ENCODE data around the gene S100A4.
A peak's percentile ranks its signal among the peaks of the same experiment; 100 is the strongest.

The S100A4 gene

DNA sequence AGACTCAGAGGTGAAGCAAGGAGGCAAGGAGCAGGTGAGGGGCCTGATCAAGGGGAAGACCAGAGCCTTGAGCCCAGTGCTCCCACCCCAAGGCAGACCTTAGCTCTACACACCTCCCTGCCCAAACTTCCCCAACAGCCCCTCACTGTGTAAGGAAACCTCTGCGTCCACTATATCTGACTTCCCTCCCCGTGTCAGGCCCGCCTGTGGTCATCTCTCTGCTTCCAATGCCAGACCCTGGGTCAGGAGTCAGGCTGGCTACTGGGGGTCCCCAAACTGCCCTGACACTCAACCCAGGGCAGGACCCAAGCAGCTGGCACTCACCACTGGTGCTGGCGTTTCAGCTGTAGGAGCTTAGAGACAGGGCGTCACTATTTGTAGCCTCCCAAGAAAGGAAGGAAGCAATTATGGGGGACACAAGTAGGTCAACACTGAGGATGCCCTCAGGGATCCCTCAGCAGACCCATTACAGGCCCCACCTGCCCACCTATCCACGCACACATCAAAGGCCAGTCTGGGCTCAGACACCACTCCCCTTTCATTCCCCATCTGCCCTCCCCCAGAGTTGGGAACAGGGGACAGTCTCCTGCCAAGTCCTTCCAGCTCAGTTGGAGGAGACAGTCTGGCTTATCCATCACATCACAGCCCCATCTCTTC lies 4.3 kb upstream of the S100A4 start:
- H3K27ac ChIP-seq: no peak overlapping the region

DNA sequence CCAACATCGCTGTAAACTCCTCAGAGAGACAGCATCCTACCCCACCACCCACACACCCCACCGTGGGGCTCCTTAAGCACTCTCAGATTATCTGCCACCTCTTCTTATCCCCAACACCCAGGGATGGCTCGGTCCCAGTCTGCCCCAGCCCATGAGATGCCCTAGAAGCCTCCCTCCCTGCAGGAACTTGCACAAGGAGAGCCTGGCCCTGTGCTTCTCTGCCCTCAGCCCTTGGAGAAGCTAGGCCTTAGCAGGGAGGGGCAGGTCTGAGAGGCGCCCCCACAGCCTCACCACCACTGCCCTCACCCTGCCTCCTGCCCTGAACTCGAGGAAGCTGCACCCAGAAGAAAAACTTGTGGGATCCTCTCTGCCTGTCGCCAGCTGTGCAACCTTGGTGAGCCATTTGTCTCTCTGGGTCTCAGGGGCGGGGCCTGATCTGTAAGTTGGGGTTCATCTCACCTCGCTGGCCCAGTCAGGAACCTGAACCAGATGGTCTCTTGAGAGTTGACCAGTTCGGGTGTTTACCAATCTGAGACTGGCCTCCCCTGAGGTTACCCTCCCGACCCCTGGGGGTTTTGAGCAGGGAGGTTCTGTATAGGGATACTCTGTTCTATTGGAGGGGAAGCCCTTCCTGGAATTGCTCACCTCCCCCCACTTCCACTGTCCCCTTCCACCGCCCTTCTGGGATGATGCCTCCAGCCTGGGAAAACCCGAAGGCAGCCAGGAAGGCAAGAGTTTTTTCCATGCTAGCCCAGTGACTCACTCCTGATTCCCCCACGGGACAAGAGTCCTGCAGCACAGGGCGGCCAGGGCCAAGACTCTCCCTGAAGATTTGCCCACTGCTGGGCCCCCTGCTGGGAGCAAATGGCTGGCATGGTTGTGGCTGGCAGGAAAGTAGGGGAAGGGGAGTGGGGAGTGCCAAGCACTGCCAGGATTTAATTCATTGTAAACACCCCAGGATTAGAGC lies 3.4 kb upstream of the S100A4 start, which contains the start of gene S100A3:
Gene S100A3 (minus strand): TSS at position 537 of the 967 bp plus-strand sequence. CDS start 773 bp downstream, outside the sequence.
- TF ChIP-seq, protein P1, sequence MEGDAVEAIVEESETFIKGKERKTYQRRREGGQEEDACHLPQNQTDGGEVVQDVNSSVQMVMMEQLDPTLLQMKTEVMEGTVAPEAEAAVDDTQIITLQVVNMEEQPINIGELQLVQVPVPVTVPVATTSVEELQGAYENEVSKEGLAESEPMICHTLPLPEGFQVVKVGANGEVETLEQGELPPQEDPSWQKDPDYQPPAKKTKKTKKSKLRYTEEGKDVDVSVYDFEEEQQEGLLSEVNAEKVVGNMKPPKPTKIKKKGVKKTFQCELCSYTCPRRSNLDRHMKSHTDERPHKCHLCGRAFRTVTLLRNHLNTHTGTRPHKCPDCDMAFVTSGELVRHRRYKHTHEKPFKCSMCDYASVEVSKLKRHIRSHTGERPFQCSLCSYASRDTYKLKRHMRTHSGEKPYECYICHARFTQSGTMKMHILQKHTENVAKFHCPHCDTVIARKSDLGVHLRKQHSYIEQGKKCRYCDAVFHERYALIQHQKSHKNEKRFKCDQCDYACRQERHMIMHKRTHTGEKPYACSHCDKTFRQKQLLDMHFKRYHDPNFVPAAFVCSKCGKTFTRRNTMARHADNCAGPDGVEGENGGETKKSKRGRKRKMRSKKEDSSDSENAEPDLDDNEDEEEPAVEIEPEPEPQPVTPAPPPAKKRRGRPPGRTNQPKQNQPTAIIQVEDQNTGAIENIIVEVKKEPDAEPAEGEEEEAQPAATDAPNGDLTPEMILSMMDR (IDR thresholded peaks at IDR 0.05): no peak
- no peak for TF ChIP-seq ZFX (IDR thresholded peaks at IDR 0.05; ENCODE audit: borderline replicate concordance)
- no peak within 1 kb of the TSS for H3K27ac ChIP-seq

More for the DNA sequence above, 4.3 kb upstream of the S100A4 start:
- TF ChIP-seq, protein P1 (IDR thresholded peaks at IDR 0.05): no peak
- no peak for TF ChIP-seq ZFX (IDR thresholded peaks at IDR 0.05; ENCODE audit: borderline replicate concordance)

DNA sequence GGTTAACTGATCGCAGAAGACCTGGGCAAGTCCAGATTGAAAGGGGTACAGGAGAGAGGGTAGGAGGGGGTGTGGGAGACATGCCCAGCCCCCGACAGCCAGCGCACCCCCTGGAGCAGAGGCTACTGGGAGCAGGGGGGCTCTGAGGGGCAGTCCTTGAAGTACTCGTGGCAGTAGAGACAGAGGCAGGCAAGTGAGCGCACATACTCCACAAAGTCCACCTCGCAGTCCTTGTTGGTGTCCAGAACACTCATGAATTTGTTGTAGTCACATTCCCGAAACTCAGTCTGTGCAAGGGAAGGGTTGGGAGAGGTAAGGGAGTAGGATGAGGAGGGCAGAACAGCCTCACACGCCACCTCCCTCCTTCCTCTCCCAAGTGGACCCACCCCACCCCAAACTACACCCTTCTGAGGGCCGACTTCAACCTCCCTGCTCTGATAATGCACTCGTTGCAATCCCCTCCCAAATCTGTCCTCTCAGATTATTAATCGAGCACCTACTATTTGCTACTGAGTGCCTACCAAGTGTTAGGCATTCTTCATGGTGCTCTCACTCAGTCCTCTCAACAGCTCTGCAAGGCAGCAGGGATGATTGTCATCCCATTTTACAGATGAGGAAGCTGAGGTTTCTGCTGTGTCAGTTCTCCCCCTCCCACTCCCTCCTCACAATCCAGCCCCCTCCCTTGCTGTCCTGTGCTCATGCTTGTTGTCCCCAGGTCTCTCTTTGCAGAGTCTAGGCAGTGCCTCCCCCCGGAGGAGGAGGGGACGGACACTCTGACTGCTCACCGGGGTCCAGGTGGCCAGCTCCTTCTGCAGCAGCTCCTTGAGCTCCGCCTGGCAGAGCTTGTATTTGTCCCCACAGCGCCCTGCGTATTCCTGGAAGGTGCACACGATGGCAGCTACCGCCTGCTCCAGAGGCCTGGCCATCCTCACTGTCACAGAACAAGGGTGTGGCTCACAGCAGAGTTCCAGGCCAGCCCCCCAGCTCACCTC lies 2.2 kb upstream of the S100A4 start:
- H3K27ac ChIP-seq: no peak overlapping the region
- TF ChIP-seq, protein P1 (IDR thresholded peaks at IDR 0.05): no peak
- TF ChIP-seq ZFX (IDR thresholded peaks at IDR 0.05; ENCODE audit: borderline replicate concordance): no peak

DNA sequence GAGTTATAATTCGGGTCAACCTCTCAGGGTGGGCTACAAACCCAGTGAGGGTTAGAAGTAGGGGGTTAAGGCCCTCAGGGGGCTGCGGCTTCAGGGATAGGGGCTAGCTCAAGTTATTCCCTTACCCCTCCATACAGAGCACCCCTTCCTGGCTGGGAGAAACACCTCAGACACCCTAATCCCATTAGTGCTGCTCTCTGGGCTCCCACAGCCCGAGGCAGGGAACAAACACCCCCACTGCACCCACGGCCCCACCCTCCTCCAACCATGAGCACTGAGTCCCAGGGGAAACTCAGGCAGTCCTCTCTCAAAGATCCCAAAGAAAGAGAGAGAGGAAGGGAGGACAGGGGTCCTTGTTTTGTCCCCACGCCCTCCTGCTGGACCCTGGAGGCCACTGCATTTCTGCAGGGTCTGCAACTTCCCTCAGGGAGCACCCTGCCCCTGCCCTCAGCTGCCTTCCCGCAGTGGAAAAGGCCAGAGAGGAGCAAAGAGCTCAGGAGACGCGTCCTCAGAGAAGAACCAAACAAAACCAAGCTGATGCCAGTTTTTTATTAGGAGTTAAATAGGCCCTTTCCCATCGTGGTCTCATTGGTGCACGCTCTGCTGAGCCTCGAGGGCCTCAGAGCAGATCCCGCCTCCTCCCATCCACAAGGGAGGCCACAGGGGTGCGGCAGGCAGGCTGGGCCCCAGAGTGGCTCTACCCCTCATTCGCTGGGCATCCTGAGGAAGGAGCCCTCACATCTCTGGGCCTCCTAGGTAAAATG lies 1.4 kb upstream of the S100A4 start:
- H3K27ac ChIP-seq: no peak overlapping the region
- TF ChIP-seq, protein P1 (IDR thresholded peaks at IDR 0.05): no peak
- TF ChIP-seq ZFX (IDR thresholded peaks at IDR 0.05; ENCODE audit: borderline replicate concordance): no peak

DNA sequence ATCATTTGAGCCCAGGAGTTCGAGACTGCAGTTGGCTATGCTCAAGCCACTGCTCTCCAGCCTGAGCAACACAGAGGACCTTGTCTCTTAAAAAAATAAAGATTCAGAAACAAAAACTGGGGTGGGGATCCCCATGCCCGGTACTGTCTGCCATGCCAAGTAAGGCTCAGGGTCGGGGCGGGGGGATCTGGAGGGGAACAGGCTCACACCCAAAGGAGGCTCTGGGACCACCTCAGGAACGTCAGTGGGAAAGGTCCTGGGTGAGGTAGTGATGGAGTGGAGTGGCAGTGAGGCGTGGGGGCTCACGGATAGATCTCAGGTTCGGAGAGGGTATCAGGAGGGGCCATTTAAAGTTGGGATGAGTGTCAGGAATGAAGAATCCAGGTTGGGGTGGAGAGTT lies 765 bp upstream of the S100A4 start:
- TF ChIP-seq, protein P1 (IDR thresholded peaks at IDR 0.05): no peak
- no peak for TF ChIP-seq ZFX (IDR thresholded peaks at IDR 0.05; ENCODE audit: borderline replicate concordance)
- H3K27ac ChIP-seq: no peak overlapping the region

DNA sequence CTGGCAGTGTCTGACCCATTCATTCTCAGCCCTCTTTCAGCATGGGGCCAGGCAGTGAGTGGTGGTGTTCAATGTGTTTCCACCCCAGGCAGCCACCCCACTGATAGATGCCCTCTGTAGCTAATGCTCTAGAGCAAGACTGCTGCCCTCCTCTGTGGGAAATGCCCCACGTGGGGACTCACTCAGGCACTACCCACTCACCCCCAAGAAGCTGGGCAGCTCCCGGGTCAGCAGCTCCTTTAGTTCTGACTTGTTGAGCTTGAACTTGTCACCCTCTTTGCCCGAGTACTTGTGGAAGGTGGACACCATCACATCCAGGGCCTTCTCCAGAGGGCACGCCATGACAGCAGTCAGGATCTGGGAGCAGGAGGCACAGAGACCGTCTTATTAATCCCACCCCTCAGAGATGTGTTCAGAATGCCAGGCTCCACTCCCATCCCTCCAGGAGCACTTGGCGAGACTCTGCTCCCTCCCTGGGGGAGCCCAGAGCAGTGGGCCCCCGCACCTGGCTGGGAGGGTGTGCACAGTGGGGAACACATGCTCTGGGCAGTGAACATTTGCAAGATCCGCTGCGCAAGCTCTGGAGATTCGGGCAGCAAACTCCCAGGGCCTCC lies 1.0 kb downstream of the S100A4 start:
- TF ChIP-seq, protein P1 (IDR thresholded peaks at IDR 0.05): no peak
- TF ChIP-seq ZFX (IDR thresholded peaks at IDR 0.05; ENCODE audit: borderline replicate concordance): no peak
- peak overlapping the region; percentile 41 for H3K27ac ChIP-seq

Data from 22Rv1 (cell line).